Panc1 (cell line): Measurements from ENCODE around the gene ZNF396. TPM values are rescaled to one million over a fixed set of nuclear protein-coding genes. Genes with fewer than 3 reads are reported as not detected.

ENCODE experiments used
- ATAC-seq: fragments of 200-7000 bp; cut with Tn5 transposase; 2 replicates; pipeline ENCODE4 v1.9.1; 2020; ENCODE audit warnings: mild to moderate bottlenecking, moderate library complexity
- BruUV-seq: library from RNA; stranded (reverse); fragments of 400-500 nt; replicated peaks from 2 replicates; lab custom pipeline; 2021; lab: Mats Ljungman, UMichigan
- CTCF ChIA-PET: fragments of 300-600 bp; sonication (Branson Sonifier 250); formaldehyde crosslinking; loops from one replicate; lab custom pipeline; 2022; ENCODE audit warnings: antibody characterized with exemption; lab: Charles Lee
- POLR2A ChIA-PET: fragments of 300-600 bp; sonication (Branson Sonifier 250); formaldehyde crosslinking; loops from one replicate; lab custom pipeline; 2022; ENCODE audit warnings: antibody characterized with exemption; lab: Charles Lee
- DNase-seq: peaks from one replicate; pipeline ENCODE4 v3.0.0-alpha.2; 2010; ENCODE audit warnings: low read depth, low spot score
- H3K27ac ChIP-seq: 2 replicates; pipeline ENCODE4 v1.5.1; 2011; ENCODE audit warnings: mild to moderate bottlenecking, low read length, inconsistent platforms
- H3K27me3 ChIP-seq: fragments of 200-500 bp; sonication (Bioruptor generic); 2 replicates; pipeline ENCODE4 v1.6.0; 2014; ENCODE audit warnings: low read length, inconsistent platforms; ENCODE audit not compliant: control insufficient read depth, insufficient read depth
- H3K36me3 ChIP-seq: fragments of 200-500 bp; sonication (Bioruptor generic); 2 replicates; pipeline ENCODE4 v1.5.1; 2014; ENCODE audit warnings: inconsistent platforms, mild to moderate bottlenecking, low read length, moderate library complexity; ENCODE audit not compliant: control insufficient read depth, insufficient read depth
- H3K4me1 ChIP-seq: 2 replicates; pipeline ENCODE4 v1.5.1; 2011; ENCODE audit warnings: inconsistent platforms, mild to moderate bottlenecking, low read length, moderate library complexity; ENCODE audit not compliant: control insufficient read depth, insufficient read depth
- H3K4me3 ChIP-seq, 2 experiments: 2 replicates each; pipeline ENCODE4 v1.5.1; 2011 to 2012; ENCODE audit warnings: low read depth in 2 of 2, low read length in 2 of 2, mild to moderate bottlenecking in 2 of 2, inconsistent platforms in 1 of 2, moderate library complexity in 1 of 2
- H3K9me3 ChIP-seq: fragments of 200-500 bp; sonication (Bioruptor generic); 2 replicates; pipeline ENCODE4 v1.5.1; 2014; ENCODE audit warnings: low read depth, mild to moderate bottlenecking, inconsistent platforms, low read length, moderate library complexity; ENCODE audit not compliant: control insufficient read depth, insufficient read depth
- CTCF ChIP-seq: fragments of 450-650 bp; IDR thresholded peaks from 2 replicates; pipeline ENCODE4 v1.5.1; 2017; ENCODE audit warnings: mild to moderate bottlenecking
- POLR2AphosphoS5 ChIP-seq: IDR thresholded peaks from 2 replicates; pipeline ENCODE4 v1.6.1; 2012; ENCODE audit warnings: mild to moderate bottlenecking, low read depth, low read length, moderate library complexity
- REST ChIP-seq, 2 experiments: IDR thresholded peaks; 2 replicates each; pipeline ENCODE4 v1.6.1; 2011 to 2012; ENCODE audit warnings: low read depth in 2 of 2, control low read depth in 1 of 2, low read length in 1 of 2, mild to moderate bottlenecking in 1 of 2, moderate library complexity in 1 of 2; ENCODE audit not compliant: insufficient read depth in 1 of 2
- SIN3A ChIP-seq: IDR thresholded peaks from 2 replicates; pipeline ENCODE4 v1.6.1; 2012; ENCODE audit warnings: low read depth, mild to moderate bottlenecking, low read length, moderate library complexity, borderline replicate concordance; ENCODE audit not compliant: insufficient read depth
- TCF7L2 ChIP-seq: IDR thresholded peaks from 2 replicates; pipeline ENCODE4 v1.6.1; 2011; ENCODE audit warnings: mild to moderate bottlenecking, low read depth, low read length, inconsistent platforms
- in situ Hi-C: cut with HindIII; loops from 2 replicates; pipeline ENCODE4 v1.10.0; 2016; ENCODE audit warnings: low sequenced_read_pairs, low pct_unique_long_range_greater_than_20kb
- intact Hi-C: fragments of 100-400 bp; cut with micrococcal nuclease; formaldehyde crosslinking; loops from one replicate; pipeline ENCODE4 v1.10.0; 2022; ENCODE audit not compliant: unreplicated experiment
- total RNA-seq: library from RNA; stranded (reverse); gene quantifications from one replicate; pipeline ENCODE4 v1.2.1, GENCODE V29; 2021; ENCODE audit not compliant: unreplicated experiment

ZNF396 gene
- total RNA-seq, 1 experiment from 2014 or later: 2.8 TPM

GRCh38 chr18:35389095-35389618, 12.0 kb upstream of the ZNF396 start:
- Histone ChIP-seq H3K27me3 (no peaks in the 10 kb centered on the region), H3K4me1 (peaks cover 2% of the 10 kb centered on the region; the same call in 1 of the 2 replicates), H3K4me3 (no peak overlapping the region), H3K27ac (no peak overlapping the region), H3K36me3 (no peaks in the 10 kb centered on the region), H3K9me3 (no peaks in the 10 kb centered on the region)
- intact Hi-C loops (no loop called here), in situ Hi-C loops (no loop called here)
- TF ChIP-seq CTCF (no peak), SIN3A (no peak), TCF7L2 (no peak), POLR2AphosphoS5 (no peak), REST (IDR thresholded peaks at IDR 0.05; ENCODE audit: insufficient read depth in 1 of 2, low read depth in 2 of 2, low read length in 1 of 2) (no peak)
- CTCF ChIA-PET: no interaction called here
- ATAC-seq (no peak), DNase-seq (no peak)
- BruUV-seq: no TSS peak
- POLR2A ChIA-PET: no interaction called here

- POLR2A ChIA-PET: no interaction called here
- no peaks in the 10 kb centered on the region for H3K9me3 ChIP-seq
- peak overlapping the region; percentile 54; the same call in 1 of the 2 replicates for H3K27ac ChIP-seq
- BruUV-seq: no TSS peak
- H3K36me3 ChIP-seq: no peaks in the 10 kb centered on the region
- CTCF ChIA-PET: interaction anchor here (1.0 to 1.1 kb wide), 3 partner anchors 20 to 230 kb away, joined by 3 to 5 read pairs (median 3); no protein-coding TSS in a partner anchor
- H3K27me3 ChIP-seq: no peaks in the 10 kb centered on the region
- ATAC-seq (peak; percentile 81), DNase-seq (peak; percentile 4)
- intact Hi-C loops: no loop called here
- no peak overlapping the region for H3K4me3 ChIP-seq
- H3K4me1 ChIP-seq: peaks cover 2% of the 10 kb centered on the region; the same call in 1 of the 2 replicates
- in situ Hi-C loops: no loop called here
- no peak for TF ChIP-seq CTCF
- no peak for TF ChIP-seq POLR2AphosphoS5
- TF ChIP-seq SIN3A: no peak
- no peak for TF ChIP-seq TCF7L2
- no peak for TF ChIP-seq REST (IDR thresholded peaks at IDR 0.05; ENCODE audit: insufficient read depth in 1 of 2, low read depth in 2 of 2, low read length in 1 of 2)
Observed at GRCh38 chr18:35387152-35387571, 10.0 kb upstream of the ZNF396 start.
